ENCODE results near the gene POC1B. TPM values are rescaled to one million over a fixed set of nuclear protein-coding genes. Genes with fewer than 3 reads are reported as not detected.

Gene POC1B
- total RNA-seq, 1 experiment from 2014 or later, result 14.1 TPM

DNA sequence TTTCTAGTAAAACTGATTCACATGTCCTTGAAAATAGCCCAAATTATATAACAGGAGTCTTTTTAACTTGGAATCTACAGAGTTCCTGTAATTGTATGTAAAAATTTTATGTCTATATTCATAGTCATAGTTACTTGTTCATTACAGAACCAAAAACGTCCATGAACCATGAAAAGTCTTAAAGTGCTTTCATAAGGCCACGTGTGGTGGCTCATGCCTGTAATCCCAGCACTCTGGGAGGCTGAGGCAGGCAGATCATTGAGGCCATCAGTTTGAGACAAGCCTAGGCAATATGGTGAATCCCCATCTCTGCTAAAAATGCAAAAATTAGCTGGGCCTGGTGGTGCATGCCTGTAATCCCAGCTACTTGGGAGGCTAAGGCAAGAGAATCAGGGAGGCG is 49.6 kb downstream of the POC1B start:
- intact Hi-C loops (cut with micrococcal nuclease; ENCODE audit: unreplicated experiment), result no loop called here
- Histone ChIP-seq H3K9me3 (no peaks in the 10 kb centered on the region), H3K4me3 (ENCODE audit: low read depth, low read length) (no peak overlapping the region), H3K4me1 (no peaks in the 10 kb centered on the region), H3K27me3 (replicated peaks; ENCODE audit: control insufficient read depth, insufficient read depth, low read length) (no peaks in the 10 kb centered on the region), H3K36me3 (ENCODE audit: control insufficient read depth, insufficient read depth, low read length) (no peaks in the 10 kb centered on the region)
- TF ChIP-seq, protein P1, sequence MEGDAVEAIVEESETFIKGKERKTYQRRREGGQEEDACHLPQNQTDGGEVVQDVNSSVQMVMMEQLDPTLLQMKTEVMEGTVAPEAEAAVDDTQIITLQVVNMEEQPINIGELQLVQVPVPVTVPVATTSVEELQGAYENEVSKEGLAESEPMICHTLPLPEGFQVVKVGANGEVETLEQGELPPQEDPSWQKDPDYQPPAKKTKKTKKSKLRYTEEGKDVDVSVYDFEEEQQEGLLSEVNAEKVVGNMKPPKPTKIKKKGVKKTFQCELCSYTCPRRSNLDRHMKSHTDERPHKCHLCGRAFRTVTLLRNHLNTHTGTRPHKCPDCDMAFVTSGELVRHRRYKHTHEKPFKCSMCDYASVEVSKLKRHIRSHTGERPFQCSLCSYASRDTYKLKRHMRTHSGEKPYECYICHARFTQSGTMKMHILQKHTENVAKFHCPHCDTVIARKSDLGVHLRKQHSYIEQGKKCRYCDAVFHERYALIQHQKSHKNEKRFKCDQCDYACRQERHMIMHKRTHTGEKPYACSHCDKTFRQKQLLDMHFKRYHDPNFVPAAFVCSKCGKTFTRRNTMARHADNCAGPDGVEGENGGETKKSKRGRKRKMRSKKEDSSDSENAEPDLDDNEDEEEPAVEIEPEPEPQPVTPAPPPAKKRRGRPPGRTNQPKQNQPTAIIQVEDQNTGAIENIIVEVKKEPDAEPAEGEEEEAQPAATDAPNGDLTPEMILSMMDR (IDR thresholded peaks at IDR 0.05; ENCODE audit: insufficient read depth in 1 of 2, low read depth in 1 of 2, low read length in 1 of 2, severe bottlenecking in 1 of 2, unreplicated experiment in 1 of 2), result no peak
- no TSS peak for BruUV-seq (replicated peaks)
- H3K36me3 Mint-ChIP-seq (ENCODE audit: insufficient read depth, unreplicated experiment), result no peaks in the 10 kb centered on the region
- H3K4me1 Mint-ChIP-seq (ENCODE audit: low read depth, unreplicated experiment), result no peaks in the 10 kb centered on the region
- ChIA-PET POLR2A (no interaction called here), CTCF (no interaction called here)
- no peak for DNase-seq
- no peaks in the 10 kb centered on the region for H3K9me3 Mint-ChIP-seq (ENCODE audit: unreplicated experiment)
- H3K27me3 Mint-ChIP-seq (ENCODE audit: insufficient read depth, unreplicated experiment), result no peaks in the 10 kb centered on the region
- H3K27ac Mint-ChIP-seq (ENCODE audit: unreplicated experiment), result no peak overlapping the region
- H3K4me3 Mint-ChIP-seq (ENCODE audit: unreplicated experiment), result no peak overlapping the region

DNA sequence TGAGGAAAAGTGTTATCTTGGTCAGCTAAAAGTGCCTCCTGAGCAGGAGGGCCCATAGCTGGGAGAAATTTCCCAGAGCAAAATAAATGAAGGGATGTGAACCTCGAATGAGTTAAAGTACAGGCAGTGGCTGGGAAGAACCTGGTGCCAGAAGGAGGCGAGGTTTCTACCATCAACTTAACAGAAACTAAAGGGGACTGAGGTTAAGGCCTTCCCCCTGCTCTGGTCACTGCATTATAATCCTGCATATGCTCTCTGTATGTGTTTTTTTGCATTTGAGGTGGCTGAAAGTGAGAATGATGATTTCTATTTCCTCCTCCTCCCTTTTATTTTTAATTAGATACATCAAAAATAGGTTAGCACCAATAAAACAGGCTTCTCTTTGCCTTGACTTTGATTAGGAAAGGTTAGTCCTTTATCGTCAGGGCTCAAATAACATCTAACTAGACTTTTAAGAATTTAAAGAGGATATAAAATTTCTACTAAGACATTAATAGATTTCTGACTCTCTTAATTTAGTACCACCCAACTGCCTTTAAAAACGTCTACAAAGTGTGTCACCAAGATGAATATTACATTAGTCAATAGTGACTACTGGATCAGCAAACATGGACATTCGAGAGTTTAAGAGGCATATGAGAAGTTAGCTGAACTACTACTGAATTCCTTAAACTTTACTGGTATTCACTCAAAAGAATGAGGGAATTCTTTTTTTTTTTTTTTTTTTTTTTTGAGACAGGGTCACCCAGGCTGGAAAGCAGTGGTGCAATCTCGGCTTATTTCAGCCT is 50.5 kb downstream of the POC1B start:
- H3K27me3 ChIP-seq (replicated peaks; ENCODE audit: control insufficient read depth, insufficient read depth, low read length), result no peaks in the 10 kb centered on the region
- no TSS peak for BruUV-seq (replicated peaks)
- no peak for DNase-seq
- H3K9me3 Mint-ChIP-seq (ENCODE audit: unreplicated experiment), result no peaks in the 10 kb centered on the region
- H3K4me1 Mint-ChIP-seq (ENCODE audit: low read depth, unreplicated experiment), result no peaks in the 10 kb centered on the region
- no peaks in the 10 kb centered on the region for H3K36me3 ChIP-seq (ENCODE audit: control insufficient read depth, insufficient read depth, low read length)
- H3K4me1 ChIP-seq, result no peaks in the 10 kb centered on the region
- ChIA-PET POLR2A (no interaction called here), CTCF (no interaction called here)
- no peaks in the 10 kb centered on the region for H3K36me3 Mint-ChIP-seq (ENCODE audit: insufficient read depth, unreplicated experiment)
- no peaks in the 10 kb centered on the region for H3K27me3 Mint-ChIP-seq (ENCODE audit: insufficient read depth, unreplicated experiment)
- H3K9me3 ChIP-seq, result no peaks in the 10 kb centered on the region
- TF ChIP-seq, protein P1 (IDR thresholded peaks at IDR 0.05; ENCODE audit: insufficient read depth in 1 of 2, low read depth in 1 of 2, low read length in 1 of 2, severe bottlenecking in 1 of 2, unreplicated experiment in 1 of 2), result no peak
- intact Hi-C loops (cut with micrococcal nuclease; ENCODE audit: unreplicated experiment), result no loop called here
- H3K27ac Mint-ChIP-seq (ENCODE audit: unreplicated experiment), result no peak overlapping the region
- H3K4me3 Mint-ChIP-seq (ENCODE audit: unreplicated experiment), result no peak overlapping the region
- H3K4me3 ChIP-seq (ENCODE audit: low read depth, low read length), result no peak overlapping the region

GRCh38 chr12:89474615-89475014 is 51.2 kb downstream of the POC1B start:
- H3K4me3 ChIP-seq (ENCODE audit: low read depth, low read length), result no peak overlapping the region
- no peak overlapping the region for H3K4me3 Mint-ChIP-seq (ENCODE audit: unreplicated experiment)
- no peaks in the 10 kb centered on the region for H3K4me1 Mint-ChIP-seq (ENCODE audit: low read depth, unreplicated experiment)
- intact Hi-C loops (cut with micrococcal nuclease; ENCODE audit: unreplicated experiment), result no loop called here
- H3K9me3 ChIP-seq, result no peaks in the 10 kb centered on the region
- no peak for DNase-seq
- H3K36me3 Mint-ChIP-seq (ENCODE audit: insufficient read depth, unreplicated experiment), result no peaks in the 10 kb centered on the region
- ChIA-PET CTCF (no interaction called here), POLR2A (no interaction called here)
- H3K27me3 Mint-ChIP-seq (ENCODE audit: insufficient read depth, unreplicated experiment), result no peaks in the 10 kb centered on the region
- no peaks in the 10 kb centered on the region for H3K36me3 ChIP-seq (ENCODE audit: control insufficient read depth, insufficient read depth, low read length)
- TF ChIP-seq, protein P1 (IDR thresholded peaks at IDR 0.05; ENCODE audit: insufficient read depth in 1 of 2, low read depth in 1 of 2, low read length in 1 of 2, severe bottlenecking in 1 of 2, unreplicated experiment in 1 of 2), result no peak
- H3K27me3 ChIP-seq (replicated peaks; ENCODE audit: control insufficient read depth, insufficient read depth, low read length), result no peaks in the 10 kb centered on the region
- no TSS peak for BruUV-seq (replicated peaks)
- no peaks in the 10 kb centered on the region for H3K9me3 Mint-ChIP-seq (ENCODE audit: unreplicated experiment)
- no peak overlapping the region for H3K27ac Mint-ChIP-seq (ENCODE audit: unreplicated experiment)
- no peaks in the 10 kb centered on the region for H3K4me1 ChIP-seq

Data from Caco-2 (cell line).